GM10266 (cell line): ENCODE results near the gene ADD1.

ENCODE experiments used
- DNase-seq: peaks from one replicate; pipeline ENCODE4 v3.0.0; 2012; ENCODE audit errors: extremely low spot score
- CTCF ChIP-seq: IDR thresholded peaks from 2 replicates; pipeline ENCODE4 v1.5.1; 2012; ENCODE audit warnings: mild to moderate bottlenecking, low read depth; ENCODE audit not compliant: control insufficient read depth, insufficient read depth; ENCODE audit errors: missing control alignments

The ADD1 gene

GRCh38 chr4:2802618-2803531, 40.8 kb upstream of the ADD1 start:
- TF ChIP-seq CTCF = no peak
- no peak for DNase-seq

GRCh38 chr4:2803624-2804448, 39.8 kb upstream of the ADD1 start:
- DNase-seq = no peak
- no peak for TF ChIP-seq CTCF

- DNase-seq = no peak
- TF ChIP-seq CTCF = no peak
These were observed 39.1 kb upstream of the ADD1 start for GRCh38 chr4:2804449-2804972.

GRCh38 chr4:2804973-2805501, 38.6 kb upstream of the ADD1 start:
- no peak for TF ChIP-seq CTCF
- no peak for DNase-seq

- no peak for TF ChIP-seq CTCF
- no peak for DNase-seq
These were observed 37.8 kb upstream of the ADD1 start for GRCh38 chr4:2805712-2806389.

- TF ChIP-seq CTCF = no peak
- no peak for DNase-seq
These were observed 37.0 kb upstream of the ADD1 start for GRCh38 chr4:2806390-2807355.
